Measurements from ENCODE around the gene NIBAN1. TPM values are rescaled to one million over a fixed set of nuclear protein-coding genes. Genes with fewer than 3 reads are reported as not detected.

Gene NIBAN1
- total and polyA plus RNA-seq, 7 experiments from 2014 or later: 0.20 to 41.6 (median 2.3) TPM

Other genes starting within 250 kb of the NIBAN1 start
- gene EDEM3, start 219.7 kb downstream of the NIBAN1 start, total RNA-seq: 10 to 100 TPM; 21.0 to 55.9 (median 33.9) TPM
- gene EDEM3, start 219.7 kb downstream of the NIBAN1 start, polyA plus RNA-seq: 10 to 100 TPM in 1 of 2 donors, 1 to 10 TPM in 1; 9.3 to 12.4 TPM
- gene RNF2, start 71.0 kb upstream of the NIBAN1 start, total RNA-seq: 10 to 100 TPM; 14.9 to 27.7 (median 19.6) TPM
- gene RNF2, start 71.0 kb upstream of the NIBAN1 start, polyA plus RNA-seq: 10 to 100 TPM; 20.8 to 35.5 TPM
- 10 to 100 TPM; 11.6 to 33.9 (median 27.3) TPM for gene TRMT1L, start 182.4 kb upstream of the NIBAN1 start, total RNA-seq
- 10 to 100 TPM; 17.5 to 18.8 TPM for gene TRMT1L, start 182.4 kb upstream of the NIBAN1 start, polyA plus RNA-seq
- gene SWT1, start 182.7 kb upstream of the NIBAN1 start, total RNA-seq: 10 to 100 TPM in 1 of 5 experiments, 1 to 10 TPM in 4; 4.4 to 11.5 (median 5.2) TPM
- gene SWT1, start 182.7 kb upstream of the NIBAN1 start, polyA plus RNA-seq: 1 to 10 TPM; 4.1 to 5.9 TPM